Measurements from ENCODE around the gene DTD1. TPM values are rescaled to one million over a fixed set of nuclear protein-coding genes. Genes with fewer than 3 reads are reported as not detected.

DTD1 gene
- total and polyA plus RNA-seq, 2 of the 13 experiments (the other 11 are each of a cell fraction or from before 2014, with no cell fraction given) = 41.2 to 79.3 TPM

GRCh38 chr20:18621004-18621403 lies 33.1 kb downstream of the DTD1 start:
- intact Hi-C loops (cut with micrococcal nuclease; ENCODE audit: unreplicated experiment) = no loop called here
- H3K27me3 ChIP-seq (ENCODE audit: control insufficient read depth in 1 of 2, insufficient read depth in 2 of 2, low read length in 2 of 2) = no peaks in the 10 kb centered on the region
- DNase-seq (ENCODE audit: low spot score) = no peak
- H3K4me2 ChIP-seq (ENCODE audit: low read depth, low read length) = no peak overlapping the region
- 94% methylated on average over 5 of the region's 5 CpGs for WGBS (ENCODE audit: low lambda C conversion rate)
- no peak overlapping the region for H3K4me3 ChIP-seq (replicated peaks in 1 of 3; ENCODE audit: insufficient read depth in 1 of 3, low read depth in 2 of 3, low read length in 3 of 3)
- CTCF ChIA-PET (ENCODE audit: low intra/inter-chr PET ratio, low total read pairs) = no interaction called here
- in situ Hi-C loops (cut with HindIII; ENCODE audit: extremely low pct_ligation_motif_present, low pct_unique_long_range_greater_than_20kb) = no loop called here
- no peak for FAIRE-seq
- no peak overlapping the region for H3K9ac ChIP-seq (ENCODE audit: insufficient read depth, low read depth, low read length)
- peaks cover 0 to 1% of the 10 kb centered on the region in 2 experiments; a peak in 1 of 5 replicates for H3K36me3 ChIP-seq (replicated peaks in 1 of 2; ENCODE audit: control insufficient read depth in 1 of 2, insufficient read depth in 2 of 2, low read length in 2 of 2)
- H3K27ac ChIP-seq (ENCODE audit: extremely low read length, insufficient read depth, low read length) = no peak overlapping the region
- no peaks in the 10 kb centered on the region for H3K4me1 ChIP-seq (ENCODE audit: insufficient read depth, low read length)
- H3K9me3 ChIP-seq (ENCODE audit: low read length) = no peaks in the 10 kb centered on the region
- ATAC-seq = no peak
- no peak overlapping the region for H2AFZ ChIP-seq (ENCODE audit: low read length)
- no peaks in the 10 kb centered on the region for H4K20me1 ChIP-seq (ENCODE audit: insufficient read depth, low read length)
- BruUV-seq (replicated peaks) = no TSS peak
- H3K79me2 ChIP-seq (ENCODE audit: insufficient read depth, low read length) = no peaks in the 10 kb centered on the region
- POLR2A ChIA-PET = no interaction called here
- TF ChIP-seq FOXO1 (CRISPR knock-in tag; IDR thresholded peaks at IDR 0.05) (no peak), NFE2 (CRISPR knock-in tag; IDR thresholded peaks at IDR 0.05) (no peak), SAP130 (CRISPR knock-in tag; IDR thresholded peaks at IDR 0.05; ENCODE audit: low read depth) (no peak), IKZF1 (IDR thresholded peaks at IDR 0.05) (no peak), ATF2 (CRISPR knock-in tag; IDR thresholded peaks at IDR 0.05) (no peak), ZBTB49 (CRISPR knock-in tag; IDR thresholded peaks at IDR 0.05; ENCODE audit: borderline replicate concordance) (no peak), ZNF660 (CRISPR knock-in tag; IDR thresholded peaks at IDR 0.05; ENCODE audit: borderline replicate concordance, low read depth) (no peak), ZNF672 (CRISPR knock-in tag; IDR thresholded peaks at IDR 0.05) (no peak), DBP (CRISPR knock-in tag; IDR thresholded peaks at IDR 0.05; ENCODE audit: not compliant biosample characterization) (no peak), ZEB1 (IDR thresholded peaks at IDR 0.05; ENCODE audit: insufficient replicate concordance, low read depth) (no peak), ZBTB37 (CRISPR knock-in tag; IDR thresholded peaks at IDR 0.05) (no peak)
- TF ChIP-seq, protein P1, sequence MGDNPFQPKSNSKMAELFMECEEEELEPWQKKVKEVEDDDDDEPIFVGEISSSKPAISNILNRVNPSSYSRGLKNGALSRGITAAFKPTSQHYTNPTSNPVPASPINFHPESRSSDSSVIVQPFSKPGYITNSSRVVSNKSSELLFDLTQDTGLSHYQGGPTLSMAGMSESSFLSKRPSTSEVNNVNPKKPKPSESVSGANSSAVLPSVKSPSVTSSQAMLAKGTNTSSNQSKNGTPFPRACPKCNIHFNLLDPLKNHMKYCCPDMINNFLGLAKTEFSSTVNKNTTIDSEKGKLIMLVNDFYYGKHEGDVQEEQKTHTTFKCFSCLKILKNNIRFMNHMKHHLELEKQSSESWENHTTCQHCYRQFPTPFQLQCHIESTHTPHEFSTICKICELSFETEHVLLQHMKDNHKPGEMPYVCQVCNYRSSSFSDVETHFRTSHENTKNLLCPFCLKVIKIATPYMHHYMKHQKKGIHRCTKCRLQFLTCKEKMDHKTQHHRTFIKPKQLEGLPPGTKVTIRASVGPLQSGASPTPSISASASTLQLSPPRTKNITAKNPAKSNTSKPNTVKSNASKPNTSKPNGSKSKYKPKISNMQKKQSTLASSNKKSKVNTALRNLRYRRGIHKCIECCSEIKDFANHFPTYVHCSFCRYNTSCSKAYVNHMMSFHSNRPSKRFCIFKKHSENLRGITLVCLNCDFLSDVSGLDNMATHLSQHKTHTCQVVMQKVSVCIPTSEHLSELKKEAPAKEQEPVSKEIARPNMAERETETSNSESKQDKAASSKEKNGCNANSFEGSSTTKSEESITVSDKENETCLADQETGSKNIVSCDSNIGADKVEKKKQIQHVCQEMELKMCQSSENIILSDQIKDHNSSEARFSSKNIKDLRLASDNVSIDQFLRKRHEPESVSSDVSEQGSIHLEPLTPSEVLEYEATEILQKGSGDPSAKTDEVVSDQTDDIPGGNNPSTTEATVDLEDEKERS (CRISPR knock-in tag; IDR thresholded peaks at IDR 0.05) = no peak
- TF ChIP-seq, protein P2, sequence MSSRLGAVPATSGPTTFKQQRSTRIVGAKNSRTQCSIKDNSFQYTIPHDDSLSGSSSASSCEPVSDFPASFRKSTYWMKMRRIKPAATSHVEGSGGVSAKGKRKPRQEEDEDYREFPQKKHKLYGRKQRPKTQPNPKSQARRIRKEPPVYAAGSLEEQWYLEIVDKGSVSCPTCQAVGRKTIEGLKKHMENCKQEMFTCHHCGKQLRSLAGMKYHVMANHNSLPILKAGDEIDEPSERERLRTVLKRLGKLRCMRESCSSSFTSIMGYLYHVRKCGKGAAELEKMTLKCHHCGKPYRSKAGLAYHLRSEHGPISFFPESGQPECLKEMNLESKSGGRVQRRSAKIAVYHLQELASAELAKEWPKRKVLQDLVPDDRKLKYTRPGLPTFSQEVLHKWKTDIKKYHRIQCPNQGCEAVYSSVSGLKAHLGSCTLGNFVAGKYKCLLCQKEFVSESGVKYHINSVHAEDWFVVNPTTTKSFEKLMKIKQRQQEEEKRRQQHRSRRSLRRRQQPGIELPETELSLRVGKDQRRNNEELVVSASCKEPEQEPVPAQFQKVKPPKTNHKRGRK (CRISPR knock-in tag; IDR thresholded peaks at IDR 0.05) = no peak
